ENCODE measurements around the gene ABL2.

- TF ChIP-seq CTCF (IDR thresholded peaks at IDR 0.05) (no peak), EZH2 (IDR thresholded peaks at IDR 0.05; ENCODE audit: borderline replicate concordance, insufficient read depth, low read depth, low read length, poor library complexity, severe bottlenecking) (no peak)
Measured at GRCh38 chr1:179184403-179184802, 45.1 kb downstream of the ABL2 start.

Measured in B cell (primary cell).